PC-3 (cell line): ENCODE results near the gene SLC25A26.

Experiments
- CTCF ChIP-seq: fragments of 300-600 bp; sonication (generic); conservative IDR thresholded peaks from 2 replicates; pipeline ENCODE4 v1.5.1; 2017; ENCODE audit warnings: antibody characterized with exemption, low read depth, mild to moderate bottlenecking, low read length
- EZH2 ChIP-seq: fragments of 300-600 bp; sonication (generic); IDR thresholded peaks from one replicate; pipeline ENCODE4 v1.6.1; 2017; ENCODE audit warnings: antibody characterized with exemption, mild to moderate bottlenecking, low read length; ENCODE audit not compliant: unreplicated experiment
- EZH2phosphoT487 ChIP-seq: fragments of 300-600 bp; sonication (generic); IDR thresholded peaks from 2 replicates; pipeline ENCODE4 v1.6.1; 2018; ENCODE audit warnings: mild to moderate bottlenecking, antibody characterized with exemption, low read length, borderline replicate concordance

- TF ChIP-seq CTCF (no peak), EZH2 (no peak), EZH2phosphoT487 (no peak)
Observed at GRCh38 chr3:66394753-66395249, 174.0 kb downstream of the SLC25A26 start.
